NB4 (cell line): ENCODE results near the gene DDX11.
"Not testable (repeated sequence)": the region's sequence is repeated elsewhere in the genome, so short reads cannot be mapped to it uniquely, and the experiment has no call there.

Experiments
- CTCF ChIP-seq: IDR thresholded peaks from one replicate; pipeline ENCODE4 v1.5.1; 2012; ENCODE audit warnings: low read depth, low read length
- POLR2A ChIP-seq: IDR thresholded peaks from 2 replicates; pipeline ENCODE4 v1.6.1; 2011; ENCODE audit warnings: mild to moderate bottlenecking; ENCODE audit not compliant: insufficient read length; ENCODE audit errors: extremely low read depth

- not testable (repeated sequence) for TF ChIP-seq POLR2A, CTCF
Observed at GRCh38 chr12:31091629-31092028, 18.0 kb downstream of the DDX11 start.
